K562 (cell line): ENCODE data around the gene TRIM38. TPM values are rescaled to one million over a fixed set of nuclear protein-coding genes. Genes with fewer than 3 reads are reported as not detected.

Source experiments
- CHD4 ChIP-seq: fragments of 200-600 bp; sonication (generic); IDR thresholded peaks from 3 replicates; pipeline ENCODE4 v1.6.1; 2012; ENCODE audit warnings: low read depth, mild to moderate bottlenecking, mixed read lengths, low read length, inconsistent platforms; ENCODE audit not compliant: insufficient read depth, insufficient replicate concordance, poor library complexity, severe bottlenecking
- NCOR1 ChIP-seq: fragments of 450-650 bp; IDR thresholded peaks from 2 replicates; pipeline ENCODE4 v1.6.1; 2016; ENCODE audit warnings: mild to moderate bottlenecking, moderate library complexity
- PHB ChIP-seq: fragments of 250-450 bp; sonication (Bioruptor Pico); IDR thresholded peaks from 2 replicates; pipeline ENCODE4 v1.5.0; 2021
- PHF8 ChIP-seq: fragments of 200-600 bp; sonication (generic); IDR thresholded peaks from 2 replicates; pipeline ENCODE4 v1.6.1; 2012; ENCODE audit warnings: mixed run types, mild to moderate bottlenecking, inconsistent platforms, low read length, moderate library complexity, borderline replicate concordance
- RBM25 ChIP-seq: fragments of 200-400 bp; formaldehyde crosslinking; IDR thresholded peaks from 2 replicates; pipeline ENCODE4 v1.6.1; 2018; ENCODE audit warnings: low read length, low read depth, moderate library complexity; ENCODE audit not compliant: severe bottlenecking
- ZNF133 ChIP-seq: fragments of 250-450 bp; sonication (Bioruptor Pico); IDR thresholded peaks from 2 replicates; pipeline ENCODE4 v1.4.0; 2020; ENCODE audit warnings: mild to moderate bottlenecking
- ZNF253 ChIP-seq: fragments of 250-450 bp; sonication (Bioruptor Pico); conservative IDR thresholded peaks from 2 replicates; pipeline ENCODE4 v1.6.1; 2021; ENCODE audit warnings: mild to moderate bottlenecking
- ZNF75A ChIP-seq: fragments of 450-650 bp; formaldehyde crosslinking; IDR thresholded peaks from 2 replicates; pipeline ENCODE4 v1.4.0; 2020; ENCODE audit warnings: mild to moderate bottlenecking
- polyA plus RNA-seq, 8 experiments: library from polyadenylated mRNA; depleted of rRNA in 4 of 8; stranded (reverse) in 5 of 8; unstranded in 3 of 8; fragments of >200 nt; fragmentation: Nextera tagmentation in 2 of 8; fragmentation: Illumina TruSeq in 1 of 8; extraction: Ambion mirVana in 2 of 8; extraction: Trizol in 1 of 8; gene quantifications; 2 replicates each; pipeline versions ENCODE4 v1.2.1 to v1.2.3, GENCODE V29; 2011 to 2014; ENCODE audit warnings: inconsistent platforms in 1 of 8, missing spikeins in 1 of 8
- total RNA-seq, 7 experiments: library from RNA; depleted of rRNA in 6 of 7; stranded (reverse); fragments of >200 nt in 6 of 7; fragmentation: Illumina TruSeq in 2 of 7; extraction: Trizol in 2 of 7; gene quantifications; 2 replicates each; pipeline versions ENCODE4 v1.2.1 to v1.2.3, GENCODE V29; 2011 to 2021; ENCODE audit warnings: low replicate concordance in 1 of 7
- TF ChIP-seq, protein P1 (sequence below): sonication (generic); formaldehyde crosslinking; IDR thresholded peaks from 2 replicates; pipeline ENCODE4 v1.8.0; 2022; ENCODE audit warnings: mild to moderate bottlenecking, missing genetic modification reagents
- TF ChIP-seq, protein P2 (sequence below): fragments of 450-650 bp; formaldehyde crosslinking; conservative IDR thresholded peaks from 2 replicates; pipeline ENCODE4 v1.4.0; 2022; ENCODE audit warnings: mild to moderate bottlenecking, missing genetic modification characterization
- TF ChIP-seq, protein P3 (sequence below): fragments of 250-450 bp; sonication (Bioruptor Pico); IDR thresholded peaks from 2 replicates; pipeline ENCODE4 v1.8.0; 2022; ENCODE audit warnings: inconsistent platforms
- TF ChIP-seq, protein P4 (sequence below): sonication (generic); formaldehyde crosslinking; IDR thresholded peaks from 2 replicates; pipeline ENCODE4 v1.8.1; 2023; ENCODE audit warnings: missing genetic modification reagents, mild to moderate bottlenecking, borderline replicate concordance

The TRIM38 gene
- total and polyA plus RNA-seq, 9 of the 15 experiments (the other 6 are each of a cell fraction or from before 2014, with no cell fraction given): 1.7 to 6.7 (median 6.3) TPM

DNA sequence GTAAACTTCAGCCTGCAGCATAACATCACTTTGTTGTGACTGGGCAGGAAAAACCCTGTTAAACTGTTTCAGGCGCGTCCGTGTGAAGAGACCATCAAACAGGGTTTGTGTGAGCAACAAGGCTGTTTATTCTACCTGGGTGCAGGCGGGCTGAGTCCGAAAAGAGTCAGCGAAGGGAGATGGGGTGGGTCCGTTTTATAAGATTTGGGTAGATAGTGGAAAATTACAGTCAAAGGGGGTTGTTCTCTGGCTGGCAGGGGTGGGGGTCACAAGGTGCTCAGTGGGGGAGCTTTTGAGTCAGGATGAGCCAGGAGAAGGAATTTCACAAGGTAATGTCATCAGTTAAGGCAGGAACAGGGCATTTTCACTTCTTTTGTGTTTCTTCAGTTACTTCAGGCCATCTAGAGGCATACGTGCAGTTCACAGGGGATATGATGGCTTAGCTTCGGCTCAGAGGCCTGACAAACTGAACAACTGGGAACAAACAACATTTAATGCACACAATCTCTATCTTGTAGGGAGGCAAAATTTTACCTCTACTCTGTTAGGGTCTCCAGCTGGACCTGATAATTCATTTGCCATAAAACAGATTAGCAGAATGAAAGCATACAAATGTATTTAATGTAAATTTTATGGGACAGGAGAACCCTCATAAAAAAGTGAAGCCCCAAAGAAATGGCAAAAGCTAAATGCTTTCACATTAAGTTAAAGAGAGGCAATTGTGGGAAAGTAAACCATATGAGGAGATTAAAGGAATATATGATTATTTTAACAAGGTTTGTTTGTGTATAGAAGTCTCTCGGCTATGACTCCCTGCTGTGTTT lies 66.4 kb downstream of the TRIM38 start (continued):
- TF ChIP-seq, protein P1, sequence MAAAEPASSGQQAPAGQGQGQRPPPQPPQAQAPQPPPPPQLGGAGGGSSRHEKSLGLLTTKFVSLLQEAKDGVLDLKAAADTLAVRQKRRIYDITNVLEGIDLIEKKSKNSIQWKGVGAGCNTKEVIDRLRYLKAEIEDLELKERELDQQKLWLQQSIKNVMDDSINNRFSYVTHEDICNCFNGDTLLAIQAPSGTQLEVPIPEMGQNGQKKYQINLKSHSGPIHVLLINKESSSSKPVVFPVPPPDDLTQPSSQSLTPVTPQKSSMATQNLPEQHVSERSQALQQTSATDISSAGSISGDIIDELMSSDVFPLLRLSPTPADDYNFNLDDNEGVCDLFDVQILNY: no peak
- TF ChIP-seq RBM25 (no peak), PHB (no peak), NCOR1 (peak; percentile 26; the same call in 1 of the 2 replicates), ZNF133 (CRISPR knock-in tag) (no peak), ZNF75A (no peak; the same call in 1 of the 2 replicates), ZNF253 (CRISPR knock-in tag) (0 out of 2 replicates have a peak, but pooled peaks have one; percentile 8), CHD4 (no peak), PHF8 (no peak)
- TF ChIP-seq, protein P2, sequence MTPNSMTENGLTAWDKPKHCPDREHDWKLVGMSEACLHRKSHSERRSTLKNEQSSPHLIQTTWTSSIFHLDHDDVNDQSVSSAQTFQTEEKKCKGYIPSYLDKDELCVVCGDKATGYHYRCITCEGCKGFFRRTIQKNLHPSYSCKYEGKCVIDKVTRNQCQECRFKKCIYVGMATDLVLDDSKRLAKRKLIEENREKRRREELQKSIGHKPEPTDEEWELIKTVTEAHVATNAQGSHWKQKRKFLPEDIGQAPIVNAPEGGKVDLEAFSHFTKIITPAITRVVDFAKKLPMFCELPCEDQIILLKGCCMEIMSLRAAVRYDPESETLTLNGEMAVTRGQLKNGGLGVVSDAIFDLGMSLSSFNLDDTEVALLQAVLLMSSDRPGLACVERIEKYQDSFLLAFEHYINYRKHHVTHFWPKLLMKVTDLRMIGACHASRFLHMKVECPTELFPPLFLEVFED (CRISPR knock-in tag): no peak
- TF ChIP-seq, protein P3, sequence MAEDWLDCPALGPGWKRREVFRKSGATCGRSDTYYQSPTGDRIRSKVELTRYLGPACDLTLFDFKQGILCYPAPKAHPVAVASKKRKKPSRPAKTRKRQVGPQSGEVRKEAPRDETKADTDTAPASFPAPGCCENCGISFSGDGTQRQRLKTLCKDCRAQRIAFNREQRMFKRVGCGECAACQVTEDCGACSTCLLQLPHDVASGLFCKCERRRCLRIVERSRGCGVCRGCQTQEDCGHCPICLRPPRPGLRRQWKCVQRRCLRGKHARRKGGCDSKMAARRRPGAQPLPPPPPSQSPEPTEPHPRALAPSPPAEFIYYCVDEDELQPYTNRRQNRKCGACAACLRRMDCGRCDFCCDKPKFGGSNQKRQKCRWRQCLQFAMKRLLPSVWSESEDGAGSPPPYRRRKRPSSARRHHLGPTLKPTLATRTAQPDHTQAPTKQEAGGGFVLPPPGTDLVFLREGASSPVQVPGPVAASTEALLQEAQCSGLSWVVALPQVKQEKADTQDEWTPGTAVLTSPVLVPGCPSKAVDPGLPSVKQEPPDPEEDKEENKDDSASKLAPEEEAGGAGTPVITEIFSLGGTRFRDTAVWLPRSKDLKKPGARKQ: no peak
- TF ChIP-seq, protein P4, sequence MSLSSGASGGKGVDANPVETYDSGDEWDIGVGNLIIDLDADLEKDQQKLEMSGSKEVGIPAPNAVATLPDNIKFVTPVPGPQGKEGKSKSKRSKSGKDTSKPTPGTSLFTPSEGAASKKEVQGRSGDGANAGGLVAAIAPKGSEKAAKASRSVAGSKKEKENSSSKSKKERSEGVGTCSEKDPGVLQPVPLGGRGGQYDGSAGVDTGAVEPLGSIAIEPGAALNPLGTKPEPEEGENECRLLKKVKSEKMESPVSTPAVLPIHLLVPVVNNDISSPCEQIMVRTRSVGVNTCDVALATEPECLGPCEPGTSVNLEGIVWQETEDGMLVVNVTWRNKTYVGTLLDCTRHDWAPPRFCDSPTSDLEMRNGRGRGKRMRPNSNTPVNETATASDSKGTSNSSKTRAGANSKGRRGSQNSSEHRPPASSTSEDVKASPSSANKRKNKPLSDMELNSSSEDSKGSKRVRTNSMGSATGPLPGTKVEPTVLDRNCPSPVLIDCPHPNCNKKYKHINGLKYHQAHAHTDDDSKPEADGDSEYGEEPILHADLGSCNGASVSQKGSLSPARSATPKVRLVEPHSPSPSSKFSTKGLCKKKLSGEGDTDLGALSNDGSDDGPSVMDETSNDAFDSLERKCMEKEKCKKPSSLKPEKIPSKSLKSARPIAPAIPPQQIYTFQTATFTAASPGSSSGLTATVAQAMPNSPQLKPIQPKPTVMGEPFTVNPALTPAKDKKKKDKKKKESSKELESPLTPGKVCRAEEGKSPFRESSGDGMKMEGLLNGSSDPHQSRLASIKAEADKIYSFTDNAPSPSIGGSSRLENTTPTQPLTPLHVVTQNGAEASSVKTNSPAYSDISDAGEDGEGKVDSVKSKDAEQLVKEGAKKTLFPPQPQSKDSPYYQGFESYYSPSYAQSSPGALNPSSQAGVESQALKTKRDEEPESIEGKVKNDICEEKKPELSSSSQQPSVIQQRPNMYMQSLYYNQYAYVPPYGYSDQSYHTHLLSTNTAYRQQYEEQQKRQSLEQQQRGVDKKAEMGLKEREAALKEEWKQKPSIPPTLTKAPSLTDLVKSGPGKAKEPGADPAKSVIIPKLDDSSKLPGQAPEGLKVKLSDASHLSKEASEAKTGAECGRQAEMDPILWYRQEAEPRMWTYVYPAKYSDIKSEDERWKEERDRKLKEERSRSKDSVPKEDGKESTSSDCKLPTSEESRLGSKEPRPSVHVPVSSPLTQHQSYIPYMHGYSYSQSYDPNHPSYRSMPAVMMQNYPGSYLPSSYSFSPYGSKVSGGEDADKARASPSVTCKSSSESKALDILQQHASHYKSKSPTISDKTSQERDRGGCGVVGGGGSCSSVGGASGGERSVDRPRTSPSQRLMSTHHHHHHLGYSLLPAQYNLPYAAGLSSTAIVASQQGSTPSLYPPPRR: no peak
